GM12878 (cell line): Measurements from ENCODE around the gene PPT1. TPM values are rescaled to one million over a fixed set of nuclear protein-coding genes. Genes with fewer than 3 reads are reported as not detected.

Experiments used
- ATAC-seq: fragments of 200-7000 bp; cut with Tn5 transposase; 3 replicates; pipeline ENCODE4 v1.9.1; 2020; ENCODE audit warnings: mild to moderate bottlenecking, moderate library complexity
- BruUV-seq: library from RNA; stranded (reverse); fragments of 400-500 nt; replicated peaks from 2 replicates; lab custom pipeline; 2021; lab: Mats Ljungman, UMichigan
- CTCF ChIA-PET: fragments of 300-600 bp; sonication (Branson Sonifier 250); formaldehyde crosslinking; extraction: SDS; loops from one replicate; lab custom pipeline; 2021; ENCODE audit warnings: inconsistent platforms; lab: Yijun Ruan, JAX
- POLR2A ChIA-PET: fragments of 350-600 bp; formaldehyde crosslinking; extraction: SDS; loops from one replicate; lab custom pipeline; 2021; ENCODE audit warnings: inconsistent platforms; lab: Charles Lee
- RAD21 ChIA-PET: fragments of 300-600 bp; sonication (Branson Sonifier 250); formaldehyde crosslinking; loops from one replicate; lab custom pipeline; 2023; ENCODE audit warnings: antibody characterized with exemption; ENCODE audit not compliant: unreplicated experiment; lab: Charles Lee
- SMC1A ChIA-PET: fragments of 300-600 bp; sonication (Branson Sonifier 250); formaldehyde crosslinking; loops from one replicate; lab custom pipeline; 2023; ENCODE audit not compliant: unreplicated experiment, uncharacterized antibody; lab: Charles Lee
- DNase-seq: peaks from one replicate; pipeline ENCODE4 v3.0.0-alpha.2; 2011; ENCODE audit warnings: low read depth, low spot score
- FAIRE-seq: peaks from 3 replicates; lab custom pipeline; 2011; peaks lifted over from hg19 to GRCh38; lab: Jason Lieb, UNC
- H2AFZ ChIP-seq: 2 replicates; pipeline ENCODE4 v1.6.0; 2011; ENCODE audit warnings: low read depth, low read length, control low read depth; ENCODE audit not compliant: control insufficient read depth
- H3K27ac ChIP-seq: 2 replicates; pipeline ENCODE4 v1.5.1; 2011; ENCODE audit warnings: control low read depth; ENCODE audit not compliant: control insufficient read depth, insufficient read depth
- H3K27me3 ChIP-seq, 2 experiments: replicated peaks in 1 of 2; 2 replicates each; pipeline versions ENCODE4 v1.6.0 to v1.6.1; 2011; ENCODE audit warnings: low read length in 1 of 2; ENCODE audit not compliant: control insufficient read depth in 2 of 2, insufficient read depth in 2 of 2
- H3K36me3 ChIP-seq, 2 experiments: 2 replicates each; pipeline ENCODE4 v1.5.1; 2011; ENCODE audit warnings: low read length in 1 of 2; ENCODE audit not compliant: control insufficient read depth in 2 of 2, insufficient read depth in 2 of 2
- H3K4me1 ChIP-seq: 2 replicates; pipeline ENCODE4 v1.6.1; 2011; ENCODE audit warnings: mild to moderate bottlenecking, low read length, moderate library complexity, mixed read lengths; ENCODE audit not compliant: control insufficient read depth, insufficient read depth
- H3K4me2 ChIP-seq: 2 replicates; pipeline ENCODE4 v1.6.0; 2011; ENCODE audit warnings: control low read depth; ENCODE audit not compliant: control insufficient read depth, insufficient read depth
- H3K4me3 ChIP-seq: fragments of 200-600 bp; sonication (generic); 2 replicates; pipeline ENCODE4 v1.5.1; 2016
- H3K79me2 ChIP-seq: 2 replicates; pipeline ENCODE4 v1.6.0; 2011; ENCODE audit warnings: low read length; ENCODE audit not compliant: control insufficient read depth, insufficient read depth
- H3K9ac ChIP-seq: 2 replicates; pipeline ENCODE4 v1.8.0; 2011; ENCODE audit warnings: low read length, control low read depth, mixed read lengths; ENCODE audit not compliant: control insufficient read depth, insufficient read depth
- H3K9me3 ChIP-seq: replicated peaks from 3 replicates; pipeline ENCODE4 v1.5.1; 2011; ENCODE audit warnings: mild to moderate bottlenecking, low read length; ENCODE audit not compliant: control insufficient read depth, insufficient read depth
- H4K20me1 ChIP-seq: 2 replicates; pipeline ENCODE4 v1.6.0; 2011; ENCODE audit not compliant: control insufficient read depth, insufficient read depth
- CBFB ChIP-seq: IDR thresholded peaks from 2 replicates; pipeline ENCODE4 v1.6.1; 2016; ENCODE audit warnings: antibody characterized with exemption, low read depth
- HDAC6 ChIP-seq: fragments of 200-600 bp; sonication (generic); IDR thresholded peaks from one replicate; pipeline ENCODE4 v1.8.0; 2017; ENCODE audit warnings: antibody characterized with exemption; ENCODE audit not compliant: unreplicated experiment
- HDGF ChIP-seq: fragments of 450-650 bp; IDR thresholded peaks from 2 replicates; pipeline ENCODE4 v1.6.1; 2016; ENCODE audit warnings: antibody characterized with exemption
- NFYA ChIP-seq: IDR thresholded peaks from 2 replicates; pipeline ENCODE4 v1.6.1; 2011; ENCODE audit warnings: low read depth, mild to moderate bottlenecking, low read length, improper control_type of control experiment, borderline replicate concordance
- NR2F1 ChIP-seq: fragments of 450-650 bp; conservative IDR thresholded peaks from 2 replicates; pipeline ENCODE4 v1.6.1; 2017; ENCODE audit warnings: mild to moderate bottlenecking
- RBBP5 ChIP-seq: fragments of 200-600 bp; sonication (generic); conservative IDR thresholded peaks from 2 replicates; pipeline ENCODE4 v1.6.1; 2016
- SKIL ChIP-seq: fragments of 450-650 bp; IDR thresholded peaks from 2 replicates; pipeline ENCODE4 v1.6.1; 2017; ENCODE audit warnings: mild to moderate bottlenecking, low read depth, inconsistent platforms; ENCODE audit not compliant: poor library complexity, severe bottlenecking
- SMC3 ChIP-seq: IDR thresholded peaks from 2 replicates; pipeline ENCODE4 v1.6.1; 2011; ENCODE audit warnings: low read length, improper control_type of control experiment, borderline replicate concordance
- SUPT20H ChIP-seq: IDR thresholded peaks from 2 replicates; pipeline ENCODE4 v1.6.1; 2011; ENCODE audit warnings: low read depth, mild to moderate bottlenecking, low read length, moderate library complexity, borderline replicate concordance; ENCODE audit not compliant: control insufficient read depth
- ZNF207 ChIP-seq: fragments of 450-650 bp; IDR thresholded peaks from 2 replicates; pipeline ENCODE4 v1.6.1; 2014; ENCODE audit warnings: antibody characterized with exemption, mild to moderate bottlenecking, borderline replicate concordance
- ZNF687 ChIP-seq: fragments of 450-650 bp; IDR thresholded peaks from 2 replicates; pipeline ENCODE4 v1.6.1; 2017; ENCODE audit warnings: mild to moderate bottlenecking, moderate library complexity
- WGBS: methylation state at CpG from one replicate; pipeline ENCODE4 v1.1.6; 2016; ENCODE audit warnings: low lambda C conversion rate; ENCODE audit not compliant: insufficient replicate concordance, insufficient coverage; ENCODE audit errors: missing lambda C conversion rate; 5-methylcytosine and 5-hydroxymethylcytosine counted together
- in situ Hi-C: fragments of 300-500 bp; cut with MboI; formaldehyde crosslinking; loops from 9 replicates; pipeline ENCODE4 v1.14.3; 2018; ENCODE audit warnings: mixed read lengths
- intact Hi-C: fragments of 100-400 bp; cut with micrococcal nuclease; formaldehyde crosslinking; loops from one replicate; pipeline ENCODE4 v1.14.2; 2022; ENCODE audit not compliant: unreplicated experiment
- polyA plus RNA-seq, 11 experiments: library from polyadenylated mRNA; depleted of rRNA in 4 of 11; unstranded in 6 of 11; stranded (reverse) in 5 of 11; fragments of >200 nt; fragmentation: Nextera tagmentation in 4 of 11; fragmentation: Illumina TruSeq in 1 of 11; extraction: Ambion mirVana in 4 of 11; extraction: Trizol in 1 of 11; gene quantifications; 1 replicate in 1 of 11; 2 replicates in 10 of 11; pipeline versions ENCODE4 v1.2.1 to v1.2.3, GENCODE V29; 2011 to 2016; ENCODE audit warnings: inconsistent platforms in 2 of 11, missing spikeins in 2 of 11, low read depth in 1 of 11
- total RNA-seq, 4 experiments: library from RNA; depleted of rRNA in 3 of 4; stranded (reverse); fragments of >200 nt in 3 of 4; fragmentation: Illumina TruSeq in 1 of 4; extraction: Trizol in 1 of 4; gene quantifications; 2 replicates each; pipeline versions ENCODE4 v1.2.1 to v1.2.3, GENCODE V29; 2013 to 2021

Gene PPT1
- total and polyA plus RNA-seq, 10 of the 15 experiments (the other 5 are each of a cell fraction or from before 2014, with no cell fraction given) = 50.4 to 147 (median 103) TPM

- ATAC-seq (no peak), FAIRE-seq (no peak), DNase-seq (no peak)
- H3K27ac ChIP-seq = no peak overlapping the region
- peaks cover 3% of the 10 kb centered on the region; the same call in 1 of the 2 replicates for H3K4me1 ChIP-seq
- H3K9ac ChIP-seq = no peak overlapping the region
- ChIA-PET RAD21 (interaction anchor here (0.9 to 8.4 kb wide), 7 partner anchors 10 to 127 kb away, joined by 3 to 136 read pairs (median 4); no protein-coding TSS in a partner anchor), SMC1A (interaction anchor here (0.6 to 8.7 kb wide), 11 partner anchors 10 to 214 kb away, joined by 3 to 180 read pairs (median 3); no protein-coding TSS in a partner anchor), POLR2A (interaction anchor here (0.5 to 0.7 kb wide), 2 partner anchors 11 to 21 kb away, joined by 3 to 4 read pairs; no protein-coding TSS in a partner anchor), CTCF (interaction anchor here (0.8 to 9.5 kb wide), 9 partner anchors 9 to 208 kb away, joined by 3 to 311 read pairs (median 4); partner anchors contain the start of gene MYCL)
- TF ChIP-seq CBFB (no peak), HDGF (no peak), RBBP5 (no peak)
- no TSS peak for BruUV-seq
- H3K4me3 ChIP-seq = no peak overlapping the region
- no peaks in the 10 kb centered on the region for H3K27me3 ChIP-seq
- H3K79me2 ChIP-seq = no peaks in the 10 kb centered on the region
- no peak overlapping the region for H3K4me2 ChIP-seq
- no peaks in the 10 kb centered on the region for H3K36me3 ChIP-seq
- no peak overlapping the region for H2AFZ ChIP-seq
- WGBS = 88% methylated on average over 2 of the region's 3 CpGs
- H4K20me1 ChIP-seq = no peaks in the 10 kb centered on the region
- H3K9me3 ChIP-seq = peaks cover 2% of the 10 kb centered on the region; the same call in 1 of the 3 replicates
- intact Hi-C loops = no loop called here
- in situ Hi-C loops = loop anchor here (5.0 kb wide), 1 partner anchor 207 kb away; no protein-coding TSS in a partner anchor
These were observed 67.4 kb downstream of the PPT1 start for GRCh38 chr1:40029608-40030007.

- CTCF ChIA-PET = interaction anchor here (8.7 to 9.5 kb wide), 2 partner anchors 53 to 106 kb away, joined by 185 to 311 read pairs; no protein-coding TSS in a partner anchor
- ATAC-seq (no peak), FAIRE-seq (no peak), DNase-seq (no peak)
- RAD21 ChIA-PET = interaction anchor here (1.0 to 8.4 kb wide), 2 partner anchors 54 to 109 kb away, joined by 4 to 136 read pairs; no protein-coding TSS in a partner anchor
- Histone ChIP-seq H2AFZ (no peak overlapping the region), H3K9me3 (peaks cover 8% of the 10 kb centered on the region), H3K79me2 (no peaks in the 10 kb centered on the region), H3K4me1 (no peaks in the 10 kb centered on the region), H3K27ac (no peak overlapping the region), H4K20me1 (no peaks in the 10 kb centered on the region), H3K36me3 (no peaks in the 10 kb centered on the region), H3K4me3 (no peak overlapping the region), H3K27me3 (no peaks in the 10 kb centered on the region), H3K4me2 (no peak overlapping the region), H3K9ac (no peak overlapping the region)
- SMC1A ChIA-PET = interaction anchor here (1.0 to 8.7 kb wide), 4 partner anchors 36 to 210 kb away, joined by 3 to 180 read pairs (median 48); no protein-coding TSS in a partner anchor
- POLR2A ChIA-PET = interaction anchor here (0.6 to 0.7 kb wide), 2 partner anchors 11 to 24 kb away, joined by 3 read pairs; no protein-coding TSS in a partner anchor
- in situ Hi-C loops (no loop called here), intact Hi-C loops (no loop called here)
- BruUV-seq = no TSS peak
- TF ChIP-seq HDAC6 (no peak), ZNF207 (no peak), NR2F1 (no peak), NFYA (no peak), SMC3 (no peak), ZNF687 (no peak), SKIL (no peak), SUPT20H (no peak)
These were observed 69.4 kb downstream of the PPT1 start for GRCh38 chr1:40027647-40028046.
